HS-5 (cell line): ENCODE measurements around the gene SLF2.
"Not testable (repeated sequence)": the region's sequence is repeated elsewhere in the genome, so short reads cannot be mapped to it uniquely, and the experiment has no call there.

ENCODE experiments used
- DNase-seq: peaks from one replicate; pipeline ENCODE4 v3.0.0-alpha.2; 2012; ENCODE audit warnings: low read depth

SLF2 gene

DNA sequence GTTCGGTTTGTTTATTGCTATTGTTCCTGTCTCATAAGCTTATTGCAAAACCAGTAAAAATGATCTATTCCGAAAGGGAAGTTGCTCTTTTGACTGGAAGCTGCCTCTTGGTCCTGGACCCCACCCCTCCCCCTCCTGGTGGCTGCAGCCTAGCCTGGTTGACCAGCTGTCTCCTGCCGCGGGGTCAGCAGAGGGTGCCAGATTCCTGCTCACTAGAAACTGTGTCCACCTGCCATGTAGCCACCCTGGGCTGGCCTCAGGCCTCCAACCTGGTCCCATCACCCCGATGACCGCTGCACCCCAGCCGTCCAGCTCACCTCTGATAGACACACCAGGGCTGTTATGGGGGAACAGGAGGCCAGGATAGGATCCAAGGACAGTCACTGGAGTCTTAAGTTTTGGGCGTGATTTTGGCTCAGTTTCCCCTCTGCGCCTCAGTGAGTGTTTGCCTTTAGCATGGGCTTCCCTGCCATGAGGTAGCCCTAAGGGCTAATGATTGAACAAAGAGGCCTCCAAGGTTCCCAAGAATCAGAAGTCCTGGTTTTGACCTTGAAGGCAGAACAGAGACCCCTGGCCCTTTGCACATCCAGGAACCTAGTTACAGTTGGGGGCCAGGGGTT lies 32.9 kb upstream of the SLF2 start:
- no peak for DNase-seq

DNA sequence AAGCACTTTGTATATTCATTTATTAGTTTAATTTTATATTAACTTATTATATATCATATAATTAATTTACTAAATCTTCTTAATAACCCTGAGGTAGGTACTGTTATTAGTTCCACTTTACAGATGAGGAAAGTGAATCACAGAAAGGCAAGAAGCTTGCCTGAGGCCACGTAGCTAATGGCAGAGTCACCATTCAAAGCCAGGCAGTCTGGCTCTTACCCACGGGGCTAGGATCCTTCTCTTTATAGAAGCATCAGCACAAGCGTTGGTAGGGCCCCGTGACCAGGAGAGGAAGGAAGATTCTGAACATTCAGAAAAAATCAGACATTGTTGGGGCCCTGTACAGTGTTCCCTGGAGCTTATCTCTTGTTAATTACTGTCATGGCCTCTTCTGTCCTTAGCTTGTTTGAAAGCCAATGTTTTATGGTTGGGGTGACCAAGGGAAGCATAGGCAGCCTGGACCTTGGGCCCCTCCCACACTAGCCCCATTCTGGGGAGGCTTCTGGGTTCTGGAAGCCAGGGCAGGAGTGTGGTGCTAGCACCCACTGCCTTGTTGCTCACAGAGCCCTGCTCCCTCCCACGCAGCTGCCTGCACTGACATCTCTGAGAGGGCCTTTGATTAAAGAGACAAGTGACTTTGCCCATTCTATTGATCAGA lies 31.1 kb upstream of the SLF2 start:
- DNase-seq = no peak

GRCh38 chr10:100882252-100882651 lies 30.5 kb upstream of the SLF2 start:
- no peak for DNase-seq

DNA sequence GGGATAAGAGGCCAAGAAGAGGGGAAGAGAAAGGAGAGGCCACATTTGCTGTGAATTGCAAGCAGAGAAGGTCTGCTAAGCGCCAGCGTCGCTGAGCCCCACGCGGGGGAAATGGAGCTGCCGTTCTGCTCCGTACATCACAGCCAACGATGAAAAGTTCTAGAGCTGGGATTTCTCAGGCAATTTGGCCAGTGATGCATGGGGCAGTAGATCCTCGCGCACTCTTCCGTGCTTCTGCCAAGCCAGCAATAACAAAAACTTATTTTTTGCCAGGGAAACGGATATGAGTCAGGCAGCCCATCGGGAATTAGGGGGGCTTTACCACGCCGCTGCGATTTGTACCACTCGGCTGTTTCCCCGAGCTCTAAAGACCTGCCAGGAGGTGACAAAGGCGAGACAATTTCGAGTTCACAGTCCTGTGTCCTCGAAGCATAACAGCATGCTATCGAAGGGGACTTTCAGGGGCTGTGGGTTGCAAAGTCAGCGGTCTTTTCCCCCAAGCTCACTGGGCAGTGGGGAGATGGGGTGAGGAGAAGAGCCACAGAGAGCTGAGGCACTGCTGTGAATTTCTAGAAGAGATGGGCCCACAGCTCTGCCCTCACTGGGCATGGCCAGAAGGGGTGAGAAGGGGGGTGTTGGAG lies 30.0 kb upstream of the SLF2 start:
- DNase-seq = no peak

GRCh38 chr10:100883312-100883821 lies 29.4 kb upstream of the SLF2 start:
- DNase-seq = no peak

DNA sequence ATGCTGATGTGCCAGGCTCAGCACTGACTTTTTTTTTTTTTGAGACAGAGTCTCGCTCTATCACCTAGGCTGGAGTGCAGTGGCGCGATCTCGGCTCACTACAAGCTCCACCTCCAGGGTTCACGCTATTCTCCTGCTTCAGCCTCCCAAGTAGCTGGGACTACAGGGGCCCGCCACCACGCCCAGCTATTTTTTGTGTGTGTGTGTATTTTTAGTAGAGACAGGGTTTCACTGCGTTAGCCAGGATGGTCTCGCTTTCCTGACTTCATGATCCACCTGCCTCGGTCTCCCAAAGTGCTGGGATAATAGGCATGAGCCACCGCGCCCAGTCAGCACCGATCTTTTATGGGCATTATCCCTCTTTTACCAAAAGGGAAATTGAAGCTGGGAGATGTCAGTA lies 27.2 kb upstream of the SLF2 start:
- DNase-seq = not testable (repeated sequence)

DNA sequence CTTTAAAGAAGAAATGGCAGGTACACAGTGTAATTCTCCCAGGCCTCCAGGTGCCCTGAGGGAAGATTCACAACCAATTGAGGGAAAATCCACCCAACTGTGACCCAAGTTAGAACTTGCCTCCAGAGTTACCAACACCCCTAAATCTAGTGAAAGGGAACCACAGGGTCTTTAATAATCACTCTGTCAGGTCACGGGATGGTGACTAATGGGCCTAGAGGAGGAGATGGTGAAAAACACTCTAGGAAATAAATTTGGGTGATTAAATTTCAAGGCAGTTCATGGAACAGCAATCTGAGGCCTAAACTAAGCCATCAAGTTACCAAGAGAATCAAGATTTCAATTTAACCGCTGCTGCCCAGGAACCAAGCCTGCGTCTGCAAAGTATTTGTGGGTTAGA lies 26.7 kb upstream of the SLF2 start:
- no peak for DNase-seq

- no peak for DNase-seq
These were observed 26.2 kb upstream of the SLF2 start for GRCh38 chr10:100886521-100886920.

GRCh38 chr10:100886963-100887362 lies 25.8 kb upstream of the SLF2 start:
- DNase-seq = no peak

DNA sequence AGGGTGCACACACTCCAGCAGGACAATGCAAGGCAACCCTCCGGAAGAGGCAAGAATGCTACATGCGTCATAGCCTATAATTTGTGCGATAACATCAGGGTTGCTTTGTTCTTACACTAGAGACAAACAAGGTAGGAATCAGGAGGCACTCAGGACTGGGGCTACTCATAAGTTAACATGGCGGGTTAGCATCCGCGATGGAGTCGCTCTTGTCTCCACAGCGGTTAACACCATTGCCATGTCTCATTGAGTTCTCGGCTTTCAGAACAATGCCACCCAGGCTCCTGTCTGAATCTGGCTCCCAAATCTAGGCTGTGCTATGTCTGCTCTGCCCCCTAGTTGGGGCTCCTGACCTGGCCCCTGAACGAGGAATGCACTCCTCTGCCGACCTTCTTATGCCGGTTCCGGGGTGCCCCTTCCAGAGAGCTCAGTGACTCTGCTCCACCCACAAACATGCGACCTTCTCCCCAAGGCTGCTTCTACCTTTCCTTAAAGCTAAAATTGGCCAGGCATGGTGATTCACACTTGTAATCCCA lies 24.9 kb upstream of the SLF2 start:
- DNase-seq = no peak

DNA sequence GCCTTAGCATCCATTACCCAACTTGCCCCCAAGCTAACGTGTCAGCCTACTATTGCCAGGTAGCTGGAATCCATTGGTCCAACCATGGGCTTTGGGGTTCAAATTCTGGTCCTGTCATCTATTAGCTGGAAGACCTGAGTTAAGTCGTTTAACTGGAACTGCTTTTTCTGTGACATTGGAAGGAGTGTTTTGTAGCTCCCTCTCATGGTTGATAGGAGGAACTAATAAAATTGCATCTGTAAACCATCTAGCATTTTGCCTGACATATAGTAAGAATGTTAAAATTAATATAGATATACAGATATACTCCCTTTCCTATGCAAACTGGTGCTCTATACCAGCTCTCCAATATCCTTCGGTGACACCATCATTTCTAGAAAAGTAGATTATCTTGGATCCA lies 23.8 kb upstream of the SLF2 start:
- no peak for DNase-seq

- no peak for DNase-seq
These were observed 23.2 kb upstream of the SLF2 start for GRCh38 chr10:100889546-100889945.

DNA sequence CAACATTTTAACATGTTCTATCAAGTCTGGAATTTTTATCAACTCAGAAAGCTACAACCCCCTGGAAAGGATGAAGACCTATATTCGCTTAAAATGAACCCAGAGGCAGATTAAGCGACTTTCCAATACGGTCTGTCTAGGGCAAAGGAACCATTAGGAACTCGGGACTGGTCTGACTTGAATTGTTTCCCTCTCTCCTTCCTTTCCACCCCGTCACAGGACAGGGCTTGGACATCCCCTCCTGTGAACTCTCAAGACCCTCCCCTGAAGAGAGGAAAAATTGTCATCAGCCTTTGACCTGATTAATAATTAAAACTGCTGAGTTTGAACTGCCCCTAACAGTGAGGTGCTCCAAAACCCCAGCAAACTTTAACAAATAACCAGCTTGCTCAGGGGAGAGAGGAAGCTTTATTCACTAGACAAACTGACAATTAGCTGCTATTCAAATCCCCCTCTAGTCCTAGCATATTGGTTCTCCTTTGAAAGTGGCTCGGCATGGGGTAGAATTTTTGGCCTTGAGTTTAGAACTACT lies 22.6 kb upstream of the SLF2 start:
- no peak for DNase-seq

- peak; percentile 90 for DNase-seq
These were observed 22.0 kb upstream of the SLF2 start for GRCh38 chr10:100890673-100891317.

DNA sequence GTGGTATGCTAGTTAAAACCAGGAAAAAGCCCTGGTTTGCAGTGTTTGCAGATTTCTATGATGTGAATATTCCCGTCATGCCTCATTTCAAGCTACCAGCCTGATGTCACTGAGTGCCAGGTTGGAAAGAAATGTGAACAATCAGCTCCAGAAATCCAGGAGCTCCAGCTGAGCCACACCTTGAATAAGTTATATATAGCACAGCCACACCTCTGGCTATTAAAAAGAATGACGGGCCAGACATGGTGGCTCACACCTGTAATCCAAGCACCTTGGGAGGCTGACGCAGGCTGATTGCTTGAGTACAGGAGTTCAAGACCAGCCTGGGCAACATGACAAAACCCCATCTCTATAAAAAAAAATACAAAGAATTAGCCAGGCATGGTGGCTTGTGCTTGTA lies 18.7 kb upstream of the SLF2 start:
- DNase-seq = no peak

- no peak for DNase-seq
These were observed 18.0 kb upstream of the SLF2 start for GRCh38 chr10:100894589-100895294.

- DNase-seq = no peak
These were observed 17.4 kb upstream of the SLF2 start for GRCh38 chr10:100895346-100895745.

- DNase-seq = no peak
These were observed 16.9 kb upstream of the SLF2 start for GRCh38 chr10:100895896-100896295.

DNA sequence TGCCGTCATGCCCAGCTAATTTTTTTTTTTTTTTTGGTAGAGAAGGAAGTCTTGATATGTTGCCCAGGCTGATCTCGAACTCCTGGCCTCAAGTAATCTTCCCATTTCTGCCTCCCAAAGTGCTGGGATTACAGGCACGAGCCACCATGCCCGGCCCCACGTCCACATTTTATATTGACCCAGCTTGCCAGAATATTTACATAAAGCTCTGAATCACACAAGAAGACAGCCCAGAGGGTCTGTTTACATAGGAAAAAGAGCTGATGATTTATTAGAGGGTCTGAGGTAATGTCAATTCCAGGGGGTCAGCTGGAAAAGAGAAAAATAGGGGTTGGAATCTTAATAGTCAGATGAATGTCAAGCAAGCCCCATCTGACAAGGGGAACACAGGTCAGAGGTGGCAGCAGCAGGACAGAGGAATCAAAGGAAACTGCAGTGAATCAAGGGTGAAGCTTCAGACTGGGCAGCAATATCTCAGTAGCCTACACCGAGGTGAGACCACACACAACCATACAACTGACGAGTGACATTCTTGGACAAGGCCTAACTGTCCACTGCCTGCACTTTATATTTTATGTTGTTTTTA lies 15.8 kb upstream of the SLF2 start:
- no peak for DNase-seq

DNA sequence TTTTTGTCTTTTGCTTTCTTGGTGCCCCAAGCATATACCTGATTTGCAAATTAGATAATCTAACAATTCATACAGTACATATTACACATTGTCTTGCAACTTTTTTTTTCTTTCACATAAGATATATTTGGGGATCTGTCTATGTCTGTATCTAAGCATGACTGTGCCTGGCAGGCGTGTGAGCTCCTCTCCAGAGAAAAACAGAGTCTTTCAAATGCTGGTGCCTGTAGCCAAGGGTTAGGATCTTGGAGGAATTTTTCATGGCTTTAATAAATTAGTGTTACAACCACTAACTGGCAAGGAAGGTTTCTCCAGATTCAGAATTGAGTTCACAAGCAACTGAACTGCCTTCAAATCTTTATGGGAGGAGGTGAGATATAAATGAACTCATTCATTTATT lies 14.8 kb upstream of the SLF2 start:
- DNase-seq = no peak

DNA sequence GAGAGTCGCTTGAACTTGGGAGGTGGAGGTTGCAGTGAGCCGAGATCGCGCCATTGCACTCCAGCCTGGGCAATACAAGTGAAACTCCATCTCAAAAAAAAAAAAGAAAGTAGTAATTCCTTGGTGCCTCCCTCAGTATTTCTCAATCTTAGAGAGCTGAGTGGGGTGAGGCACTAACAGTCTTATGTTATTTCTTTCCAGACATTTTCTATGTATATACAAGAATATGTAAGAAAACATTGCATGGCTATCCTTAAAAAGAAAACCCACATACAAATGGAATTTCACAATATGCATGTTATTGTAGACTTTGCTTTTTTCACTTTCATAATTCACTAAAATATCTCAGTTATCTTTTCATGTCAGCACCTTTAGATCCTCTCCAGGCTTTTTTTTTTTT lies 13.6 kb upstream of the SLF2 start:
- no peak for DNase-seq
